Posterior vena cava (tissue), 2 donors: ENCODE data around the gene TRIM29. TPM values are rescaled to one million over a fixed set of nuclear protein-coding genes. Genes with fewer than 3 reads are reported as not detected.
A peak's percentile ranks its signal among the peaks of the same experiment; 100 is the strongest.

Source experiments
- DNase-seq: peaks from one replicate; pipeline ENCODE4 v3.0.0-alpha.2; 2020; ENCODE audit warnings: low spot score
- intact Hi-C, 2 donors: fragments of 100-400 bp; cut with DNase I; formaldehyde crosslinking; loops; one replicate each; pipeline versions ENCODE4 v1.14.1 to v1.14.2; 2022 to 2023
- total RNA-seq, 2 donors: library from RNA; stranded (reverse); fragmentation: NEBNext Ultra II Directional; extraction: Animal tissue kit (Norgen Biotek cat#: 25700); gene quantifications; one replicate each; pipeline ENCODE4 v1.2.1, GENCODE V29; 2021
- donor health status: DM: yes; HTN: yes; CAD: no.
- donor health status: DM: yes; HTN: yes; CAD: no.

TRIM29 gene
- total RNA-seq, 2 donors from 2014 or later: 8.5 to 8.7 TPM

GRCh38 chr11:120174866-120175265 is 37.0 kb upstream of the TRIM29 start:
- DNase-seq: peak; percentile 19

GRCh38 chr11:120173807-120174206 is 35.9 kb upstream of the TRIM29 start:
- intact Hi-C loops: loop anchor here (2.0 to 5.0 kb wide), 2 partner anchors 55 to 123 kb away; no protein-coding TSS in a partner anchor
- DNase-seq: no peak

More at GRCh38 chr11:120174866-120175265, 37.0 kb upstream of the TRIM29 start:
- intact Hi-C loops: loop anchor here in 1 of 2 donors (5.0 kb wide), 1 partner anchor 122 kb away; no protein-coding TSS in a partner anchor

- DNase-seq: no peak
- intact Hi-C loops: loop anchor here (2.0 to 5.0 kb wide), 2 partner anchors 56 to 124 kb away; no protein-coding TSS in a partner anchor
Observed at GRCh38 chr11:120173019-120173705, 35.2 kb upstream of the TRIM29 start.

GRCh38 chr11:120172054-120172911 is 34.4 kb upstream of the TRIM29 start:
- intact Hi-C loops: loop anchor here (1.0 to 5.0 kb wide), 4 partner anchors 9 to 125 kb away; no protein-coding TSS in a partner anchor
- peak; percentile 86 for DNase-seq

- peak; percentile 64 for DNase-seq
- intact Hi-C loops: loop anchor here (2.0 to 5.0 kb wide), 2 partner anchors 126 to 132 kb away; no protein-coding TSS in a partner anchor
Observed at GRCh38 chr11:120170741-120171261, 32.9 kb upstream of the TRIM29 start.

- intact Hi-C loops: loop anchor here (2.0 to 5.0 kb wide), 2 partner anchors 127 to 133 kb away; no protein-coding TSS in a partner anchor
- peak; percentile 78 for DNase-seq
Observed at GRCh38 chr11:120169981-120170698, 32.2 kb upstream of the TRIM29 start.

GRCh38 chr11:120168960-120169681 is 31.2 kb upstream of the TRIM29 start:
- intact Hi-C loops: no loop called here
- peak; percentile 90 for DNase-seq

- intact Hi-C loops: no loop called here
- DNase-seq: peak; percentile 83
Observed at GRCh38 chr11:120168108-120168959, 30.4 kb upstream of the TRIM29 start.

GRCh38 chr11:120167659-120168058 is 29.7 kb upstream of the TRIM29 start:
- intact Hi-C loops: no loop called here
- no peak for DNase-seq

- DNase-seq: no peak
Observed at GRCh38 chr11:120160436-120160835, 22.5 kb upstream of the TRIM29 start.

GRCh38 chr11:120153221-120153620 is 15.3 kb upstream of the TRIM29 start:
- no peak for DNase-seq
- intact Hi-C loops: no loop called here

More at GRCh38 chr11:120160436-120160835, 22.5 kb upstream of the TRIM29 start:
- intact Hi-C loops: no loop called here

GRCh38 chr11:120151536-120151935 is 13.6 kb upstream of the TRIM29 start:
- DNase-seq: no peak
- intact Hi-C loops: no loop called here

- intact Hi-C loops: no loop called here
- no peak for DNase-seq
Observed at GRCh38 chr11:120149246-120149645, 11.3 kb upstream of the TRIM29 start.

GRCh38 chr11:120147950-120148270 is 10.0 kb upstream of the TRIM29 start:
- DNase-seq: no peak
- intact Hi-C loops: no loop called here

- no peak for DNase-seq
- intact Hi-C loops: no loop called here
Observed at GRCh38 chr11:120147094-120147949, 9.4 kb upstream of the TRIM29 start.

- DNase-seq: no peak
- intact Hi-C loops: no loop called here
Observed at GRCh38 chr11:120146413-120147093, 8.6 kb upstream of the TRIM29 start.
